ENCODE data around the gene SOD2. TPM values are rescaled to one million over a fixed set of nuclear protein-coding genes. Genes with fewer than 3 reads are reported as not detected.

SOD2 gene
- total and polyA plus RNA-seq, 2 of the 13 experiments (the other 11 are each of a cell fraction or from before 2014, with no cell fraction given): 304 to 309 TPM

GRCh38 chr6:159692303-159693127 lies 526 bp downstream of the SOD2 start (continued):
- TF ChIP-seq ZBTB10 (CRISPR knock-in tag; IDR thresholded peaks at IDR 0.05; ENCODE audit: borderline replicate concordance) (peak; percentile 81; the same call in 1 of the 2 replicates), DMTF1 (CRISPR knock-in tag; IDR thresholded peaks at IDR 0.05) (no peak; the same call in 1 of the 2 replicates), FLYWCH1 (CRISPR knock-in tag; IDR thresholded peaks at IDR 0.05) (no peak), ZMYM2 (CRISPR knock-in tag; IDR thresholded peaks at IDR 0.05) (no peak), SKIL (CRISPR knock-in tag; IDR thresholded peaks at IDR 0.05; ENCODE audit: borderline replicate concordance) (no peak), ZNF18 (CRISPR knock-in tag; IDR thresholded peaks at IDR 0.05; ENCODE audit: insufficient replicate concordance) (peak; percentile 7), HMGXB4 (CRISPR knock-in tag; IDR thresholded peaks at IDR 0.05; ENCODE audit: borderline replicate concordance in 1 of 2, low read depth in 1 of 2) (peak in 1 of 2 experiments; percentile 48; a peak in 1 of 4 replicates), SALL1 (CRISPR knock-in tag; IDR thresholded peaks at IDR 0.05) (peak; percentile 19), TAF1 (CRISPR knock-in tag; IDR thresholded peaks at IDR 0.05) (0 out of 2 replicates have a peak, but pooled peaks have one; percentile 13), HNF4G (IDR thresholded peaks at IDR 0.05; ENCODE audit: borderline replicate concordance, low read depth, low read length) (no peak), HNF4G (CRISPR knock-in tag; IDR thresholded peaks at IDR 0.05; ENCODE audit: borderline replicate concordance, low read depth) (0 out of 2 replicates have a peak, but pooled peaks have one; percentile 18), ZNF235 (CRISPR knock-in tag; IDR thresholded peaks at IDR 0.05; ENCODE audit: borderline replicate concordance) (no peak; the same call in 1 of the 2 replicates), U2AF2 (IDR thresholded peaks at IDR 0.05; ENCODE audit: low read depth, low read length) (no peak), ZSCAN22 (CRISPR knock-in tag; IDR thresholded peaks at IDR 0.05) (no peak), SNRNP70 (IDR thresholded peaks at IDR 0.05; ENCODE audit: low read depth, low read length) (no peak), HOXA7 (CRISPR knock-in tag; IDR thresholded peaks at IDR 0.05) (no peak), ZNF678 (CRISPR knock-in tag; IDR thresholded peaks at IDR 0.05) (no peak)
